GM19463 (cell line): Measurements from ENCODE around the gene VSX1.

Experiments used
- ATAC-seq: cut with Tn5 transposase; IDR thresholded peaks from one replicate; pipeline ENCODE4 v1.9.1; 2021; ENCODE audit warnings: mild to moderate bottlenecking, moderate library complexity; ENCODE audit not compliant: unreplicated experiment

VSX1 gene

DNA sequence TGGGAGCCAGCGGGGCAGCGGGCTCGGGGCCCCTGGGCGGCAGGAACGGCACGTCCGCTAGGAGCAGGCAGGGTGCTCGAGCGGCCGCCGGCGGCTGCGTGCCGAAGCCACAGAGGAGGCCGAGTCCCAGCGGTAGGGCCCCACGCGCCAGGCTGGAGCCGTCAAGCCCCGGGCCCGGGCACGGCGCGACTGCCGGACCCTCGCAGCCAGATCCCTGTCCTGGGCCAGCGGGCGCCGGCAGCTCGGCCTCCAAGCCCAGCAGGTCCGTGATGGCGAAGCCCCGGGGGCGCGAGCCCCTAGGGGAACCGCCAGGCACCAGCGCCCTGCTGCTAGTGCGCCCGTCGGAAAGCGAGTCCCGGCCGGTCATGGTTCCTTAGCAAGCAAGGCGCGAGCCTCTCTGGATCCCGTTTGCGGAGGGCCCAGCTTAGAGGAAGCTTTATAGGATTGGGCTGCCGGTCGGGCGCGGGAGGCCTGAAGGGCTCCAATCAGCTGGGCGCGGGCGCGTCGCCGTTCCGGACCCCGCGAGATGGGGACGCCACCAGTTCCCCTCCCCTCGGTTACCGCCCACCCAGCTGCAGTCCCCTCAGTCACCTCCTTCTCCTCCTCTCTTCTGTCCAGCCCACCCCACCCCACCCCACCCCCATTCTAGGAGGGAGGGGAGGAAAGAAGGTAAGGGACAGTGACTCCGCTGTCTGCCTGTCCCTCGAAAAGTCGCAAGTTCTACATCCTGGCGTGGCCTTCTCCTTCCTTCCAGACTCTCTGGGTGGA, at the start of gene VSX1:
Gene VSX1 (minus strand): TSS at position 412 of the 768 bp plus-strand sequence. CDS start 45 bp downstream, at position 367.
- ATAC-seq, result no peak

DNA sequence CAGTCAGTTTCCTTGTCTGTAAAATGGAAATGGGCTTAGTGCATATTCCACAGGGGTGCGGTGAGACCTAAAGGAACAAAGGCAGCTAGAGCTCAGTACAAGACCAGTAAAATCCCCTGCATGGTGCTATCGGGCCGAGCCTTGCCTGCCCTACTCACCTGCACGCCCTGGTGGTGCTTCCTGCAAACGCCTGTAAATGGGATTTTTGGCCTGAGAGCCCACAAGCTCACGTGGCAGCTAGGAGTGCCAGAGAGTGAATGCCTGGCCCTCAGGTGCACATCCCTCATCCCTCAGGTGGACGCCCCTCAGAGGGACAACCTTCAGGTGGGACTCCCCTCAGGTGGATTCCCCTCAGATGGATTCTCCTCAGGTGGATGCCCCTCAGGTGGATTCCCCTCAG, 48.0 kb upstream of the VSX1 start:
- ATAC-seq, result no peak

DNA sequence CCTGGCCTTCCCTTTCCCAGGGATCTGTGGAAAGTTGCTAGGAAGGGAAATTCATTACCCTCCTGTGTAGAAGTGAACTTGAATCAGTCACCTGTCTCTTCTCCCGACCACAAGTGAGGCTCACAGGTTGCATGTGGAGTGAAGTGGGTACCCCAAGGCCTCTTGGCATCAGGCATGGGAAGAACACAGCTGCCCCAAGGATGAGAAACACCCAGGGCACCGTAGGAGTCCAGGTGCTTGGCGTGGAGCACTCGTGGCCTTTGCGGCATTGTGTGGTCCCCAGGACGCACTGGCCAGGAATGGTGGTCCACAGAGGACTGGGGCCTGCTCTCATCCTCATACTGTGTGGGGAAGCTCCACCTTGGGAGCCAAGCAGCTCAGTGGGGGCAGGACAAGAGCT, 47.5 kb upstream of the VSX1 start:
- ATAC-seq, result no peak

DNA sequence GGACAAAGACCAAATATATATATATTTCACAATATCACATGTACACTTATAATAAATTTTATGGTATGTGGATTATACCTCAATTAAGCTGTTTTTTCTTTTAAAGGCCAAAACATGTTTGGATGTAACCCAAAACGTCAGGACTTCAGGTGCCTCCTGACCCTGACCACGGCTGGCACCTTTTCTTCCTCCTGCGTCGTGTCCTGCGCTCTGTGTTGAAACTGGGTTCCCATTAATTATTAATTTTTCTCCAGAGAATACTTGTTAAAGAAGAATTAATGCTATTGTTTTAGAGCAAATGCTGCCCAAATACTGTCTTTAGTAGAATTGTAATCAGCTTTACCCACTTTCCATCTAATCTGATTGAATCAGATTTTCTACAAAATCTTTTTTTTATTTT, 46.7 kb upstream of the VSX1 start:
- no peak for ATAC-seq

DNA sequence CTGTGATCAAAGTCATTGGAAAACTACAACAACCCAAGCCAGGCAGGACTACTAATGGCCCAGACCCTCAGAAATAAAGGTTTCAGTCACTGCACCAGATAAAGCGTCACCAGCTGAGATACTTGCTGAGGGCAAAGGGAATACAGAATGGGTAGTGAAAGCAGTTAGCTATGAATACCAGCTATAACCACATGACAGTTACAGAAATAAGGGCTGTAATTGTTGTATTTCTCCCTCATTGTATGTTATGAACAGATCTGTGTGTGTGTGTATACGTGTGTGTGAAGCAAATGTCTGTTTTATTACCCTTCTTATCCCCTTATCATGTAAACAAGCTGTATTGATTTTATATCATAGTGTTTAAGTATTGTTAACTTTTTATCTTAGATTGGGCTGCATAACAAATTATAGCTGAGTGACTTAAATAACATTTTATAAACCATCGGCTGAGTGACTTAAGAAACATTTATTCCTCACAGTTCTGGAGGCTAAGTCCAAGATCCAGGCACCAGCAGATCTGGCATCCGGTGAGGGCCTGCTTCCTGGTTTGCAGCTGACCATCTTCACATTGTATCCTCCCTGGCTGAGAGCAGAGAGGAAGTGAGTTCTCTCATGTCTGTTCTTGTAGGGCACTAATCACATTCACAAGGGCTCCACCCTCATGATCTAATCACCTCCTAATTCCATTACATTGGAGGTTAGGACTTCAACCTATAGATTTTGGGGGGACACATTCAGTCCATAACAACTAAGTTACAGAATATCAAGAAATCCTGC, 46.0 kb upstream of the VSX1 start:
- ATAC-seq, result no peak

DNA sequence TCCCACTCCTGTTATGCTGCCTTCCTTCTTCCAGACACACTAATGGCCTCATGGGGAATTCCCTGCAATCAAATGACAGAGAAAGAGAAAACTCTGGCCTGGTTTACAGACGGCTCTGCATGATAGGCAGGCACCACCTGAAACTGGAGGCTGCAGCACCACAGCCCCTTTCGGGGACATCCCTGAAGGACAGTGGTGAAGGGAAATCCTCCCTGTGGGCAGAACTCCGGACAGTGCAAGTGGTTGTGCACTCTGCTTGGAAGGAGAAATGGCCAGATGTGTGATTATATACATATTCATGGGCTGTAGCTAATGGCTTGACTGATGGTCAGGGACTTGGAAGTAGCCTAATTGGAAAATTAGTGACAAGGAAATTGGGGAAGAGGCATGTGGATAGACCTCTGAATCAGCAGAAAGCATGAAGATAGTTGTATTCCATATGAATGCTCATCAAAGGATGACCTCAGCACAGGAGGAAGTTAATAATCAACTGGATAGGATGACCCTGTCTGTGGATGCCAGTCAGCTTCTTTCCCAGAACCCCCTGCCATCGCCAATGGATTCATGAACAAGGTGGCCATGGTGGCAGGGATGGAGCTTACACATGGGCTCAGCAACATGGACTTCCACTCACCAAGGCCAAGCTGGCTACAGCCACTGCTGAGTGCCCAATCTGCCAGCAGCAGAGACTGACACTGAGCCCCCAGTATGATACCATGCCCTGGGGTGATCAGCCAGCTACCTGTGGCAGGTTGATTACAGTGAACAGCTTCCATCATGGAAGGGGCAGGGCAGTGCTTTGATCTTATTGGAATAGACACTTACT, 44.5 kb upstream of the VSX1 start:
- no peak for ATAC-seq

DNA sequence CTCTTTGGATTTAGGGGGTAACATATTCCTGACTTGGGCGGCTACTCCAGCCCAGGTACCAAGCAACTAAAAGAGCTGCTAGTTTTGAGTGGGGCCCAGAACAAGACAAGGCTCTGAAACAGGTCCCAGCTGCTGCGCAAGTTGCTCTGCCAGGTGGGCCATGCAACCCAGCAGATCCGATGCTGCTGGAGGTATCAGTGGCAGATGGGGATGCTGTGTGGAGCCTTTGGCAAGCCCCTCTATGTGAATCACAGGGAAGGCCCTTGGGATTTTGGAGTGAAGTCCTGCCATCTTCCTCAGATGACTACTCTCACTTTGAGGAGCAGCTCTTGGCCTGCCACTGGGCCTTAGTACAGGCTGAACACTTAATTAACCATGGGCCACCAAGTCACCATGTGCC, 43.7 kb upstream of the VSX1 start:
- ATAC-seq, result no peak

DNA sequence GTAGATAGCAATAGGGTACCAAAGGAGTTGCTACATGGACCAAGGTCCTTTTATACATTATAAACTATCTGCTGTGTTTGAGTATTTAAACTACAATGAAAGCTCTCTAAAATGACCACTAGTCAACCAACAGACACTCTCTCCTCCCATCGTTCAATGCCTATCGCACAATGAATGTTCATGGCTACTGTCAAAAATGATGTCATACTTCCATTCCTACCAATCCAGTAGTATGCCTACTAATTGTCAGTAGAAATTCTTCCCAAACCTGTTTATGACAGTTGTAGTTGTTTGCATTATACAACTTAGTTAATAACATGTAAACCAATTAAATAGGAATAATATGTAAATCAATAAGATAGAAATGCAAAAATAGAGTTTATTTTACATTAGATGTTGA, 39.0 kb upstream of the VSX1 start:
- ATAC-seq, result no peak

DNA sequence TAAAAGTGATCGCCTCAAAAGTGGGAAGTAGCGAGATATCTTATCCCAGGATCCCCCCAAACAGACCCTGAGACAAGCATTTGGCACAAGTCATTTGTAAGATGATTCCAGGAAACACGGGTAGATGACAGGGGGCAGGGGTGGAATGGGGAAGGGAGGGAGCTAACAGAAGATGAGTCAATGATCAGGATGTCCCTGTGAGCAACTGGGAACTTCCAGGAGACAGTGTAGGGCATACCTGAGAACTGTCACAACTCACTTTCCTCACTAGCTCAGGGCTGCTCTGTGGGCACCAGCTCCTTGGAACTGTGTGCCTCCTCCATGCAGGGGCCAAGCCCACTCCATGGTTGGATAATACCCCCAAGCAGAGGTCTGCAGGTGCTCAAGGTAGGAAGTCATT, 38.5 kb upstream of the VSX1 start:
- ATAC-seq, result no peak

DNA sequence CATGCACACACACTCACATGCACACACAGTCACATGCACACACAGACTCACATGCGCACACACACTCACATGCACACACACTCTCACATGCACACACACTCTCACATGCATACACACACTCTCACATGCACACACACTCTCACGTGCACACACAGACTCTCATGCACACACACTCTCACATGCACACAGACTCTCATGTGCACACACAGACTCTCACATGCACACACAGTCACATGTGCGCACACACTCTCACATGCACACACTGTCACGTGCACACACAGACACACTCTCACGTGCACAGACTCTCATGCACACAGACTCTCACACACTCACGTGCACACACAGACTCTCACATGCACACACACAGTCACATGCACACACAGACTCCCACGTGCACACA, 36.6 kb upstream of the VSX1 start:
- no peak for ATAC-seq

DNA sequence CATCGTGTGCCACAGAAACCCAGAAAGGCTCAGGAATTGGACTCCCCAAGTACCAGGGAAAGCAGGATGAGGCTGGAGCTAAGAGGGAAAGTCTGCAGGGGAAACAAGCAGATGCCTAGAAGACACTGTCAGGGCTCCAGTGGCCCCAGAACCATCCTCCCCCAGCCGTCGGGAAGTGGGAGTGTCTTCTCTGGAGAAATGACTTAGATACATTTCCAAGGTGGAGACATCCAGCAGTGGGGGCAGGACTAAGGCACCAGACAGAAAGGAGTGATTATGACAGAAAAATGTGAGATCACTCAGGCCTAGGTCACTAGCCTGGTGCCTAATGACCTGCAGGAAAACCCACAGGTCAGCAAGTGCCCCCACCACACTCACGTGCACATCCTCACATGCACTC, 36.0 kb upstream of the VSX1 start:
- ATAC-seq, result no peak

DNA sequence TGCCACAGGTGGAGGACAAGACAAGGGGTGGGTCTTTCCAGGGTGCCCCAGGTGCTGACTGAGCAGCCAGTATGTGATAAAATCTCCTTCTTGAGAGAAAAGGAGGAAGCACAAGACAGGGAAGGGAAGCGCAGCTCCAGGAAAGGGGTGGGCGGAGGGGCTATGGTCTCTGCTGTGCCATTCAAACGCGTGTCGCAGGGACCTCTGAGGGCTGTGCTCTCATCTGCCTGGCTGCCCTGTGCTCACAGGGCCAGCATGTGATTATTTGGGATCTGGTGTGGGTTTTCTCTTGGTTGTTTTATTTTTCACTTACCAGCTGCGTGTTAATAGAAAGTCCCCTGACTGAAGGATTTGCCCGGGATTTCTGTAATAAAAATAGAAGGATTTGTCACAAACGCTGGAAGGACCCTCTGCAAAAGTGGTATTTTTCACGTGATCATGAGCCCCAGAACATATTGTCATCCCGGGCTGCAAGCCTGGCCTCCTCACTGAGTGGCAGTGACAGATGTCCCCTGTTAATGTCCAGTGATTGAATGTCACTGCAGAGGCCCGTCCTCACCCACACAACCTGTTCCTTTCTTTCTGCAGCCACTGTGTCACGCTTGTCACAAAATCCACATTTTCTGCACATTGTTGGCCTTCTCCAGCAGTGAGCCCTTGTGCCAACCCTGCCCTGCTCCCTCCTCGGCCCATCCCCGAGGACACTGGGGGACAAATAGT, 35.0 kb upstream of the VSX1 start:
- ATAC-seq, result no peak

DNA sequence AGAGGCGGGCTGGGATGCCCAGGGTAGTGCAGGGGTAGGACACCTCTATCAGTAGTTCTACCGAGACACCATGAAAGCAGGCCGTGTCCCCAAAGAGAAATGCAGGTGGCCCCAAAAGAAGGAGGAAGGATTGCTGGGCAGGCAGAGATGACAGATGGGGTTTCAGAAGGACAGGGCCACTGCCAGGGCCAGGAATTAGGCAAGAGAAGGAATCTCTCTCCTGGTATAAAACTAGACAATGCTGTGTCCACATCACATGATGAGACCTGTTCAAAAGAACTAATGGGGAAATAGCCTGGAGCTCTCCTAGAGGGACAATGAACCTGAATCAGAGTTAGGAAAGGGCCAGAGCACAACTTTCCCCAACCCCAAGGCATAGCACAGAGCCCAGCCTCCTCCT, 21.6 kb upstream of the VSX1 start:
- no peak for ATAC-seq

DNA sequence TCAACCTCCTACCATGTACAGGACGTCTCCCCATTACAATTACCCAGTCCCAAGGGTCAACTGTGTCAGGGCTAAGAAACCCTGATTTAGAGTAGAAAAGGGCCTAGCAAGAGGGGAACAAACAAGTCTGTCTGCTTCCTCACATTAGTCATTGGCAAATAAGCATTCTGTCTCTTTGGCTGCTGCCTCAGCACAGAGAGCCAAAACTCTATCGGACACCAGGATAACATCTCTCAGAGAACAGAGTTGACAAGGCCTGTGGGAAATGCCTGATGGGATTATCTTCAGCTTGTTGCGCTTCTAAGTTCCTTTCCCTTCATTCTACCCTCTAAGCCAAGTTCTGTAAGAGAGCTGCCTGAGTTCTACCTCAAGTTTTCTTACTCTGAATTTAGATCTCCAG, 19.0 kb upstream of the VSX1 start:
- ATAC-seq, result no peak

DNA sequence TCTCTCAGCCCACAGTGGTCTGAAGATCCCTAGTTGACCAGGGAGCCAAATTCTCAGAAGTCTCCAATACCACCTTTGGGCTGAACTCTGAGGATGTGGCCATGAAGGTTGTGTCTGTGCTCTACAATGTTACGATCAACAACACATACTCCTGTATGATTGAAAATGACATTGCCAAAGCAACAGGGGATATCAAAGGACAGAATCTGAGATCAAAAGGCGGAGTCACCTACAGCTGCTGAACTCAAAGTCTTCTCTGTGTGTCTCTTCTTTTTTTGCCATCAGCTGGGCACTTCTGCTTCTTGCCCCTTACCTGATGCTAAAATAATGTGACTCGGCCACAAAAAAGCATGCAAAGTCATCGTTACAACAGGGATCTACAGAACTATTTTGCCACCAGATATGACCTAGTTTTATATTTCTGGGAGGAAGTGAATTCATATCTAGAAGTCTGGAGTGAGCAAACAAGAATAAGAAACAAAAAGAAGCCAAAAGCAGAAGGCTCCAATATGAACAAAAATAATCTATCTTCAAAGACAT, 17.7 kb upstream of the VSX1 start:
- ATAC-seq, result no peak

DNA sequence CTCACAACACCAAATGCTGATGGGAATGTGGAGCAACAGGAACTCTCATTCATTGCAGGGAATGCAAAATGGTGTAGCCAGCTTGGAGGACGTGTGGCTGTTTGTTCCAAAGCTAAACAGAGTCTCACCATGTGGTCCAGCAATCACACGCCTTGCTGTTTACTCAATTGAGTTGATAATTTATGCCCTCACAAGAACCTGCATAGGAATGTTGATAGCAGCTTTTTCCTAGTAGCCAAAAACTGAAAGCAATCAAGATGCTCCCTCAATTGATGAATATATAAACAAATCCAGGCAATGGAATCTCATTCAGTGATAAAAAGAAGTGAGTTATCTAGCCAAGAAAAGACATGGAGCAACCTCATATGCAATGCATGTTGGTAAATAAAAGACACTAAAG, 15.6 kb upstream of the VSX1 start:
- no peak for ATAC-seq

DNA sequence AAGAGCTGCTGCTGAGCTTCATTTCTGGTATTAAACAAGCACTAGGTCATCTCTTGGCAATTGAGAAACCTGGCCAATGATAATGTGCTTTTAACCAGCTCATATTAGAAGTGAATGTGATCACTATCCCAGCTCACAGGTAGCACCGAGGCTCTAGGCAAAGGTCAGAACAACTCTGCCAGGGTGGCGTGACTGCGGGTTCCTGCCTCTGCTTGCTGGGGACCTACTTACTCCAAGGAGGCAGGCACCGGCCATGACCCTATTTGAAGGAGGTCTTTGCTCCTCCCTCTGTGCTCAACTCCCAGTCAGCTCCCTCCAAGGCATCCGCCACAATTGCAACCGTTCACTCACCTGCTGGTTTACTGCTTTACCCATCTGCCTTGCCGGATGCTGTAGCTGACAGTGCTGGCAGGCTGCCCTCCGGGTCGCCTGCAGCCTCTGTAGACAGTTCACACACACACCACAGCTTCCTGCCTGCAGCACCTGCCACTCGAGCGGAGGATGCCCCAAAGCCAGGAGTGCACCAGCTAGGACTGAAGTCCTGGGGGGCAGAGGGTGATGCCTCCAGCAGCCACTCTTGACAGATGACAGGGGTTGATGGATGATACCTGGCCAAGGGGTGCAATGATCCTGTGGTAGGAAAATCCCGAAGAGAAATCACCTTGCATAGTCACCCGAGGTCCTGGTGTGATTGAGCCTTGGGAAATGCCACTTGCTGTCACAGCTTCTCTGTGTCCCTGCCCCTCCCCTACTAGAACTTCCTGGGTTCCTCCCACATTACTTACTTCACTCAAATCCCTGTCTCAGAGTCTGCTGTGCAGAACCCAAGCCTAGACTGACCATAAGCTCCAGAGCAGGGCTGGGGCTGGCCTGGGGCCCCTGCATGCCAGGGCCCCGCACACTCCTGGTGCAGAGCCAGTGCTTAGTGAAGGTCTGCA, 8.8 kb upstream of the VSX1 start:
- ATAC-seq, result peak; percentile 82

DNA sequence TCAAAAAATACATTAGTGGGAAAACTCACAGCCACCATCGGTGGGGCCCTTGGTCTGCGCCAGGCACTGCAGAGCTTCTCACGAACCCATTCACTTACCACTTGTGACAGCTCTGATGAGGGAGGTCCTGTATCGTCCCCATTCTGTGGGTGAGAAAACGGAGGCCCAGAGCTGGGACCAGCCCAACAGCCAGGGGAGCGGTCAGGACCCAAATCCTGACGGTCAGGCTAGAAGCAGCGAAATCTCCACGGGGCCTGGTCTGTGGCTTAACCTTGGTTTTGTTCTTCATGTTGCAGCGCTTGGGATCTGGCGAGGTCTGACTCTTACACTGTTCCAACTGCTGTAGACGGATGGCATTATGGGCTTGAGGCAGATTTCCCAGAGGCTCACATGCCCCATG, 7.7 kb upstream of the VSX1 start:
- no peak for ATAC-seq

DNA sequence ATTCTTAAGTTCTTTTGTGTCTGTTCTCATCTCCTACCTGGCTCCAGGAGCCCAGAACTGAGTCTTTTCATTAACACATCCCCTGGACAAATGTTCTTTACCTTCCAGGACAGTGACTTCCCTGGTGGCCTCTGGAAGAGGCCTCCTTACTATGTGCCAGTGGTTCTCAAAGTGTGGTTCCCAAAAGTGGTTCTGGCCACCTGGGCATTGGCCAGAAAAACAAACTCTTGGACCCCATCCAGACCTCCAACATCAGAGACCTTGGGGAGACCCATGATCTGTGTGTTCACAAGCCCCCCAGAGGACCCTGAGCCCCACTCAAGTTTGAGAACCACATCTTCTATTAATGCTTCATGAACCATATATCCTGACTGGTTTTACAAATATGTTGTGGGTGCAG, 7.2 kb upstream of the VSX1 start:
- ATAC-seq, result no peak

DNA sequence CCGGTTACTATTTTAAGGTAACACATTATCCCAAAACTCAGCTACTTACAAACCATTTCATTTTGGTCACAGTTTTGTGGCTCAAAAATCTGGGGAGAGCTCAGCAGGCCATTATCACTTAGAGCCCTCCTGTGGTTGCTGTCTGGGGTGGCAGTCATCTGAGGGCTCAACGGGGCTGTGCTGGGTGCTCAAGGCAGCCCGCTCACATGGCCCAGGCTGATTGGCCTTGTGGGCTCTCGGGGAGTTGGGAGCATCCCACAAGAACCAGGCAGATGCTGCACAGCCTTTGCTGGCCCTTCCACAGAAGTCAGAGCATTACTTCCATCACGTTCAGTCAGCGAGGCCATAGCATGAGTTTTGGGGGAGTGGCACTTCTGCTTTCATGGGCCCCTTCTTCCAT, 6.3 kb upstream of the VSX1 start:
- no peak for ATAC-seq
